HTR-8/SVneo (cell line): ENCODE data around the gene PSMD12.
"Not testable (repeated sequence)": the region's sequence is repeated elsewhere in the genome, so short reads cannot be mapped to it uniquely, and the experiment has no call there.

Source experiments
- DNase-seq: peaks from one replicate; pipeline ENCODE4 v3.0.0; 2011; ENCODE audit warnings: low spot score, mixed read lengths; ENCODE audit not compliant: insufficient read length
- FAIRE-seq: peaks from 2 replicates; lab custom pipeline; 2011; peaks lifted over from hg19 to GRCh38; lab: Jason Lieb, UNC

The PSMD12 gene

GRCh38 chr17:67388536-67388935, 22.2 kb upstream of the PSMD12 start:
- not testable (repeated sequence) for FAIRE-seq, DNase-seq

- peak; percentile 67 for DNase-seq
- no peak for FAIRE-seq
Observed at GRCh38 chr17:67386965-67387551, 20.7 kb upstream of the PSMD12 start.

DNA sequence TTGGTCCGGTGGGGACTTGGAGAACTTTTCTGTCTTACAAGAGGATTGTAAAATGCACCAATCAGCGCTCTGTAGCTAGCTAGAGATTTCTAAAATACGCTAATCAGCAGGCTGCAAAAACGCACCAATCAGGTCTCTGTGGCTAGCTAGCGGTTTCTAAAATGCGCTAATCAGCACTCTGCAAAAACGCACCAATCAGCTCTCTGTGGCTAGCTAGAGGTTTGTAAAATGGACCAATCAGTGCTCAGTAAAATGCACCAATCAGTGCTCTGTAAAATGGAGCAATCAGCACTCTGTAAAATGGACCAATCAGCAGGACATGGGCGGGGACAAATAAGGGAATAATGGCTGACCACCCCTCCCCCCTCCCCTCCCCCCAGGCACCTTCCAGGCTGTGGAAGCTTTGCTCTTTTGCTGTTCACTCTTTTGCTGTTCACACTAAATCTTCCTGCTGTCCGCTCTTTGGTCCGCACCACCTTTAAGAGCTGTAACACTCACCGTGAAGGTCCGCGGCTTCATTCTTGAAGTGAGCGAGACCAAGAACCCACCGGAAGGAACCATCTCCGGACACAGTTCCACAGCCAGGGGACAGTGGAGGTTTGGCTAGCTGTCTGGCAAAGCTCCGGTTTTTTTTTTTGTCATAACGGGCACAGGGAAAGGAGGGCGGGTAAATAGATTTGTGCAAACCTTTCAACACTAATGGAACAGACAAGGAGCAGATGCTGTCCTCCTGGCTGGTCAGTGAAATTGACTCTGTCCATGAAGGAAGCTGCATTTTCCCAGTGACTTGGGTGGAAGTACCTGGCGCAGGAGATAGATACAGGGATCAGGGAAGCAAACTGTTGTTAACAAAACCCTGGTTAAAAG, 19.0 kb upstream of the PSMD12 start:
- FAIRE-seq, result no peak
- no peak for DNase-seq

- DNase-seq (no peak), FAIRE-seq (no peak)
Observed at GRCh38 chr17:67381929-67382257, 15.5 kb upstream of the PSMD12 start.

DNA sequence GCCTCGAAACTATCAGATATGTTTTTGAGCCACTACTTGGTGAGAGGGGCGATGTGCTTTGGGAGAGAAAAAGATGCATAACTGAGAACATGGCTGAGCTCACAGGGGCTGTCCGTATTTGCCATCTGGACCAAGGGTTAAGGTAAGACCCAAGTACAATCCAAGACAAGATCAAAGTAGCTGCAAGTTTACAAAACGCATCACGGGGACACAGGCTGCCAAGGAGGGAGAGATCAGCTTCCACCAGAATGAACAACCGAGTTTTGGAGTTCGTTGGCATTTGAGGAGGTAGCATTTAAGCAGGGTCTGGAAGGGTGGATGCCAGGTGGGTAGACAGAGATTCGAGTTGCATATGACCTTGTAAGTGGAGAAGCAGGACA, 12.9 kb upstream of the PSMD12 start:
- FAIRE-seq (no peak), DNase-seq (no peak)

- DNase-seq (peak; percentile 82), FAIRE-seq (peak; percentile 95)
Observed at GRCh38 chr17:67378454-67379250, 12.3 kb upstream of the PSMD12 start.

DNA sequence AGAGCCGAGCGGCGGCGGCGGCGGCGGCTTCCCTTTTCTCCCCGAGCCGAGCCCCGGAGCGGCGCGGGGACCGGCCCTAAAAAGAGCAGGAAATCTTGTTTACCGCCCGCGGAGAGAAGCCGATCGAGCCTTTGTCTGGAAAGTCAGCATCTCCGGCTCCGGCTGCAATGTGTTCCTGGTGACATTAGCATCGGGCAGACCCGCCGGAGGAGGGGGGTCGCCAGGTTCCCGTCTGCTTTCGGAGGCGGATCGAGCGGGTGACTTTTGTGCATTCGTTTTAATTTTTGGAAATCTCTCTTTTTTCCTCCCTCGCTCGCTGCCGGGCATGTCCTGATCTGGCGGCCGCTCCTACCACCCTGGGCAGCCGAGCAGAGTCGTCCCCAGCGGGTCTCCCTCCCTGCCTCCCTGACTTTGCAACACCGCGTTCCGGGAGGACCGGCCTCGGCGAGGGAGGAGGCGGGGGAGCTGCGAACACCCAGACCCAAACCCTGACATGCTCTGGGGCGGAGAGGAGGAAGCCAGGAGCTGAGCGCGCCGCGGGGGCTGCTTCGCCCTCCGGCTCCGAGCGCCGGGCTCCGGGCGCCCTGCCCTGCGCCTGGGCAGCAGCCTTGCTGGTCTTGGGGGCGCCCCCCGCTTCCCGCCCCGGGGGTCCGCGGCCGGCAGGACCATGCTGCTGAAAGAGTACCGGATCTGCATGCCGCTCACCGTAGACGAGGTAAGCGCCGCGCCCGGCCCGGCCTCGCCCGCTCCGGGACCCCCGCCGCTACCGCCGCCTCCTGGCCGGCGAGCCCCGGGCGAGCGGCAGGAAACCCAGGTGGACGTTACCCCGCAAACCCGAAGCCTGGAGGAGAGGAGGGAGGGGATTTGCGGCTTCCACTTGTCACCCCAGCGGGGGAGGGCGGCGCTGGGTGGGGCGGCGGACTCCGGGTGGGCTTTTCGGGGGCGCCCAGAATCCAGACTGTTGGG, 11.4 kb upstream of the PSMD12 start:
- DNase-seq (peak; percentile 43), FAIRE-seq (no peak)

DNA sequence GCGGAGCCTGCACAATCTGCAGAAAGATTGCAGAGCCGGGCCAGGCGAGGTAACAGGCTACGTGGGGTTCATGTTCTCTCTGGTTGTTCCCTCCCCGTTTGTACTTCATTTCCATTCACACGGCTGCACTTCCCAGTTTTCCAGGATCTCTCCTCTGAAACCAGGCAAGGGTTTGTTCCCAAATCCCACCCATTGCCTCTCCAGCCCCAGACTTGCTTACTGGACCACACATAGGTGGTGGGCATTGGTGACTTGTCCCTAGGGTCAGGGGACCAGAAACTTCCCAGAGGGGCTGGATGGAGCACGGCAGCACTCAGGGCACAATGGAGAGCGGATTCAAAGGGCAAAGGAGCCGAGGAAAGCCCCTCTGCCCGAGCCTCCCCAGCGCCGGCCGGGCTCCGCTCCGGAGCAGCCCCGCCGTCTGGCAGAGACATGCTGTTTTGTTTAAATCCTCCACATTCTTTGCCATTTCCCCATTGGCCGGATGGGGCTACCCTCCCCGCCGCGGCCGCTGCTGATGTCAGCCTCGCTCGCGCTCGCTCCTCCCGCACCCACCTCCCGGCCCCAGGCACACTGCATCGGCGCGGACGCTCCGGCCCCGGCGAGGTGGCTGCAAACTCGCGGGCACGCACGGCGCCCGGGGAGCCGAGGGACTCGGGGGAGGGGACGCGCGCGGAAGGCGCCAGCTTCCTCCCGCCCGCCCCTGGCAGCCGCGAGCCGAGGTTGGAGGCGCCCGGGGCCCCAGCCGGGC, 10.5 kb upstream of the PSMD12 start, which contains the start of gene PITPNC1:
Gene PITPNC1 (plus strand): TSS at position 545 of the 751 bp plus-strand sequence.
- FAIRE-seq (peak; percentile 97), DNase-seq (peak; percentile 83)

DNA sequence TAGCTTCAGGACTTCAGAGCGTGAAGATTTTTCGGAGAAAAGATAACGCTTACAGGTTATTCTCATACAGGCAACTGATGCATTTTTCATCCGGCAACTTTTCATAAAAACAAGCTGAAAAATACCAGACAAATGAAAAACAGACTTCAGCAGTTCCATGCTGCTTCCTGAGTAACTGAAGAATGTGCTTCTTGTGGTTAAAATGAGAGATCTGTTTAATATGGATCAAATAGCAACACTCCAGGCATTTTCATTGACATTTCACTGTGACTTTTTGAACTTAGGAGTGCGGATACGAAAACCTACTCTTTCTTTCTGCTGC, 10.0 kb upstream of the PSMD12 start:
- DNase-seq (no peak), FAIRE-seq (no peak)

GRCh38 chr17:67375716-67376115, 9.3 kb upstream of the PSMD12 start:
- FAIRE-seq, result no peak
- no peak for DNase-seq

GRCh38 chr17:67375054-67375427, 8.7 kb upstream of the PSMD12 start:
- no peak for FAIRE-seq
- DNase-seq, result no peak

- DNase-seq, result peak; percentile 86
- peak; percentile 87 for FAIRE-seq
Observed at GRCh38 chr17:67374329-67375053, 8.1 kb upstream of the PSMD12 start.

GRCh38 chr17:67372751-67373150, 6.4 kb upstream of the PSMD12 start:
- DNase-seq (no peak), FAIRE-seq (no peak)

GRCh38 chr17:67369676-67370075, 3.3 kb upstream of the PSMD12 start:
- FAIRE-seq (no peak), DNase-seq (no peak)

DNA sequence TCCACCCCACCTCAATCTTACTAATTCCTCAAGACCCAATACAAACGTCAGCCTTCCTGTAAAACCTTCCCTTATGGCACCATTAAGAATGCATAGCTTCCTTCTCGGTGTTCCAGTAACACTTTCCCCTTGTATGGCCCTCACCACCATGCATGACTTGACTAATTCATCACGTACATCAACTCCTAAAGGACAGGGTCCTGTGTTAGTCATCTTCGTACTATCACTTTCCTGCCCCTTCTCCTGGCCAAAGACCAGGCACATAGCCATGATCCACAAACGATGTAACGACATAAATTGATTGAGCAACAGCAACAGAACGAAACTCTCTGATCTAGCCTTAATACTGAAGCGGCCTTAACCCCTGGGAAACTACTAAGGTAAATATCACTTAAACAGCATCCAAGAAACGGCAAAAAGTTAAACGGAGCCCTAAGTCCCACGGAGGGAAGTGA, 612 bp downstream of the PSMD12 start:
- peak; percentile 9 for FAIRE-seq

GRCh38 chr17:67364847-67365737, 1.3 kb downstream of the PSMD12 start:
- FAIRE-seq (peak; percentile 9), DNase-seq (no peak)

More for the DNA sequence above, 612 bp downstream of the PSMD12 start:
- DNase-seq, result no peak

DNA sequence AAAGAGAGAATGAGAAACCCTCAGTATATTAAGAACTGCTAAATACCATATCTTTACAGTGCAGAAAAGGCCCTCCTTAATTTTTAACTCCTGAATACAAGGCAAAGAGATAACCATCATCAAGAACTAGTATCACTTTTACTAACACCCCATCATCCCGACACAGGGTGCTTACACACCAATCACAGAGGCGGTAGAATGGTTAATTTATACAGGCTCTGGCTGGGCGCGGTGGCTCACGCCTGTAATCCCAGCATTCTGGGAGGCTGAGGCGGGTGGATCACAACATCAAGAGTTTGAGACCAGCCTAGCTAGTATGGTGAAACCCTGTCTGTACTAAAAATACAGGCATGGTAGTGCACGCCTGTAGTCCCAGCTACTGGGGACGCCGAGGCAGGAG, 4.2 kb downstream of the PSMD12 start:
- no peak for FAIRE-seq
- DNase-seq, result no peak

DNA sequence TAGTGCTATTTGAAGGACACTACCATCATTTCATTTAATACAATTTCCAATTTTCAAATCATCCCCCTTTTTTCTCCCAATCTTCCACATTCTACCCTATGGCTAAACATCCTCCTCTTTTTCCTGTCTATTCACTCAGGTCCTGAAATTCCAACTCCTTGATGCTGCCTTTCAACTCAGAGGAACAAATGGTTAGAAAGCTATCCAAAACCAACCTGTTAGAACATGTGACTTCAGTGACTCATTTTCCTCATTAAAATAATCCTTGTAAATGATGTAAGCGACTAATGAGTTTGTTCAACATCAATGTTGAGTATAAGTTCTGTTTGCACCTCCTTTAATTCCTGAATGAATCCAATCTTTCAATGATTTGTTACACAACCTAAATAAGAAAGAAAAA, 5.5 kb downstream of the PSMD12 start:
- DNase-seq (no peak), FAIRE-seq (no peak)
